Measurements from ENCODE around the gene PRKRIP1. TPM values are rescaled to one million over a fixed set of nuclear protein-coding genes. Genes with fewer than 3 reads are reported as not detected.

Gene PRKRIP1
- total RNA-seq, 1 experiment from 2014 or later = 36.8 TPM

DNA sequence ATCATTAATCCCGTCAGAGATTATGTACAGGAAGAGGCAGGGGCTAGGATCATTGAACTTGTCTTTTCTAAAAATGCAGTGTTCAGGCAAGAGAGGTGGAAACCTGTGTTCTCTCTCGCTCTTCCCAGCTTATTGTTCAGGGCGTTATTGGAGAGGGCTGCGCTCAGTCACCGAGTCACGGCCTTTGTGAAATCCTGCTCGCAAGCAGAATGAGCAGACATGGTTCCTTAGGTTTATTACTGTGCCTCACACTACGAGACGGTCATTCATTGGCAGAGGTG lies 631 bp upstream of the PRKRIP1 start:
- BruUV-seq (replicated peaks) = no TSS peak
- ChIA-PET CTCF (interaction anchor here (0.6 to 2.6 kb wide), 5 partner anchors 11 to 861 kb away, joined by 3 to 13 read pairs (median 3); no protein-coding TSS in a partner anchor), POLR2A (interaction anchor here (0.7 to 1.6 kb wide), 8 partner anchors 10 to 1201 kb away, joined by 3 to 5 read pairs (median 4); no protein-coding TSS in a partner anchor)
- TF ChIP-seq, protein P1, sequence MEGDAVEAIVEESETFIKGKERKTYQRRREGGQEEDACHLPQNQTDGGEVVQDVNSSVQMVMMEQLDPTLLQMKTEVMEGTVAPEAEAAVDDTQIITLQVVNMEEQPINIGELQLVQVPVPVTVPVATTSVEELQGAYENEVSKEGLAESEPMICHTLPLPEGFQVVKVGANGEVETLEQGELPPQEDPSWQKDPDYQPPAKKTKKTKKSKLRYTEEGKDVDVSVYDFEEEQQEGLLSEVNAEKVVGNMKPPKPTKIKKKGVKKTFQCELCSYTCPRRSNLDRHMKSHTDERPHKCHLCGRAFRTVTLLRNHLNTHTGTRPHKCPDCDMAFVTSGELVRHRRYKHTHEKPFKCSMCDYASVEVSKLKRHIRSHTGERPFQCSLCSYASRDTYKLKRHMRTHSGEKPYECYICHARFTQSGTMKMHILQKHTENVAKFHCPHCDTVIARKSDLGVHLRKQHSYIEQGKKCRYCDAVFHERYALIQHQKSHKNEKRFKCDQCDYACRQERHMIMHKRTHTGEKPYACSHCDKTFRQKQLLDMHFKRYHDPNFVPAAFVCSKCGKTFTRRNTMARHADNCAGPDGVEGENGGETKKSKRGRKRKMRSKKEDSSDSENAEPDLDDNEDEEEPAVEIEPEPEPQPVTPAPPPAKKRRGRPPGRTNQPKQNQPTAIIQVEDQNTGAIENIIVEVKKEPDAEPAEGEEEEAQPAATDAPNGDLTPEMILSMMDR (IDR thresholded peaks at IDR 0.05; ENCODE audit: unreplicated experiment) = no peak
- H3K36me3 Mint-ChIP-seq (ENCODE audit: insufficient read depth, unreplicated experiment) = peaks cover 51% of the 10 kb centered on the region
- H3K9me3 Mint-ChIP-seq (ENCODE audit: unreplicated experiment) = no peaks in the 10 kb centered on the region
- H3K4me3 Mint-ChIP-seq (ENCODE audit: unreplicated experiment) = peak overlapping the region; percentile 98
- H3K27ac Mint-ChIP-seq (ENCODE audit: low read depth, unreplicated experiment) = peak overlapping the region; percentile 98
- no peaks in the 10 kb centered on the region for H3K27me3 Mint-ChIP-seq (ENCODE audit: insufficient read depth, unreplicated experiment)
- DNase-seq (ENCODE audit: unreplicated experiment) = no peak
- intact Hi-C loops (cut with micrococcal nuclease) = no loop called here
- H3K4me1 Mint-ChIP-seq (ENCODE audit: insufficient read depth, unreplicated experiment) = peaks cover 9% of the 10 kb centered on the region

DNA sequence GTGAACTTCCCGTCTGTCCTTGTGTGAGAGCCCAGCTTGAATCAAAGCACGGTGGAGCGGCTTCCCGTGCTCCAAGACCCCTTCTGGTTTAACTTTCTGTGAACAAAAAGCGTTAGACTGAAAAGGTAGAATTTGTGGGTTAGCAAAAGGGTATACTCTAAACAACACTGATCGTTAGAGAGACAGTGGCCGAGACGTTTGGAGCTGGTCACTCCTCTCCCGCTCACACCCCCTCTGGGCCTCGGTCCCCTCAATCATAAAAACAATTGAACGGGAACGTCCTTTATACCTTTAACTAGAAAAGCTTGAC lies 502 bp downstream of the PRKRIP1 start:
- CTCF ChIA-PET = interaction anchor here (0.5 to 2.6 kb wide), 2 partner anchors 66 to 118 kb away, joined by 4 to 13 read pairs; no protein-coding TSS in a partner anchor
- POLR2A ChIA-PET = interaction anchor here (0.8 to 1.6 kb wide), 8 partner anchors 10 to 114 kb away, joined by 3 to 10 read pairs (median 4); no protein-coding TSS in a partner anchor
- peaks cover 57% of the 10 kb centered on the region for H3K36me3 Mint-ChIP-seq (ENCODE audit: insufficient read depth, unreplicated experiment)
- H3K4me1 Mint-ChIP-seq (ENCODE audit: insufficient read depth, unreplicated experiment) = peaks cover 9% of the 10 kb centered on the region
- BruUV-seq (replicated peaks) = TSS peak; percentile 39
- H3K27ac Mint-ChIP-seq (ENCODE audit: low read depth, unreplicated experiment) = peak overlapping the region; percentile 98
- H3K27me3 Mint-ChIP-seq (ENCODE audit: insufficient read depth, unreplicated experiment) = no peaks in the 10 kb centered on the region
- DNase-seq (ENCODE audit: unreplicated experiment) = peak; percentile 4
- TF ChIP-seq, protein P1 (IDR thresholded peaks at IDR 0.05; ENCODE audit: unreplicated experiment) = no peak
- intact Hi-C loops (cut with micrococcal nuclease) = no loop called here
- no peaks in the 10 kb centered on the region for H3K9me3 Mint-ChIP-seq (ENCODE audit: unreplicated experiment)
- peak overlapping the region; percentile 98 for H3K4me3 Mint-ChIP-seq (ENCODE audit: unreplicated experiment)

DNA sequence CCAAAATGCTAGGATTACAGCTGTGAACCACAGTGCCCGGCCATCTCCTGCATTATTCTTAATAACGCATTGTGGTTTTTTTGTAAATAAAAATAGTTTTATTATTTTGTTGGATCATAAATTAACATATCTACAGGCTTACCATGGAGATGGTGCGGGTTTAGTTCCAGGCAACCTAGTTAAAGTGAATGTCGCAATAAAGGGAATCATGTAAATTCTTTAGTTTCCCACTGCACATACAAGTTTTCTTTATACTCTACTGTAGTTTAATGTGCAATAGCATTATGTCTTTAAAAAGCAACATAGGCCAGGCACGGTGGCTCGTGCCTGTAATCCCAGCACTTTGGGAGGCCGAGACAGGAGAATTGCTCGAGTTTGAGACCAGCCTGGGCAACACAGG lies 2.4 kb downstream of the PRKRIP1 start:
- Mint-ChIP-seq H3K4me3 (ENCODE audit: unreplicated experiment) (no peak overlapping the region), H3K4me1 (ENCODE audit: insufficient read depth, unreplicated experiment) (peaks cover 9% of the 10 kb centered on the region), H3K36me3 (ENCODE audit: insufficient read depth, unreplicated experiment) (peaks cover 75% of the 10 kb centered on the region), H3K27ac (ENCODE audit: low read depth, unreplicated experiment) (no peak overlapping the region), H3K27me3 (ENCODE audit: insufficient read depth, unreplicated experiment) (no peaks in the 10 kb centered on the region), H3K9me3 (ENCODE audit: unreplicated experiment) (no peaks in the 10 kb centered on the region)
- ChIA-PET POLR2A (interaction anchor here (0.7 kb wide), 1 partner anchor 57 kb away, joined by 3 read pairs; no protein-coding TSS in a partner anchor), CTCF (interaction anchor here (0.5 to 0.7 kb wide), 2 partner anchors 66 to 227 kb away, joined by 3 to 4 read pairs; no protein-coding TSS in a partner anchor)
- DNase-seq (ENCODE audit: unreplicated experiment) = no peak
- intact Hi-C loops (cut with micrococcal nuclease) = no loop called here
- TF ChIP-seq, protein P1 (IDR thresholded peaks at IDR 0.05; ENCODE audit: unreplicated experiment) = no peak
- no TSS peak for BruUV-seq (replicated peaks)

DNA sequence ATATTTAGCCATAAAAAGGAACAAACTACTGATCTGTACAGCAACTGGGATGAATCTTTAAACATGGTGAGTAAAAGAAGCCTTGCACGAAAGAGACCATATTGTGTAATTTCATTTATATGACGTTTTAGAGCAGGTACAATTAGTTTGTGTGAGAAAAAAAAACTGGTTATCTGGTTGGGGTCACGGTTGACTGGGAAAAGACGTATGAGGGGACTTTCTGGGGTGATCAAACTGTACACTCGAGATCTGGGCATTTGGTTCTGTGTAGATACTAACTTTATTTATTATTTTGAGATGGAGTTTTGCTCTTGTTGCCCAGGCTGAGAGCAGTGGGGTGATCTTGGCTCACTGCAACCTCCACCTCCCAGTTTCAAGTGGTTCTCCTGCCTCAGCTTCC lies 4.2 kb downstream of the PRKRIP1 start:
- intact Hi-C loops (cut with micrococcal nuclease) = no loop called here
- Mint-ChIP-seq H3K4me3 (ENCODE audit: unreplicated experiment) (no peak overlapping the region), H3K27ac (ENCODE audit: low read depth, unreplicated experiment) (no peak overlapping the region), H3K36me3 (ENCODE audit: insufficient read depth, unreplicated experiment) (peaks cover 93% of the 10 kb centered on the region), H3K9me3 (ENCODE audit: unreplicated experiment) (no peaks in the 10 kb centered on the region), H3K4me1 (ENCODE audit: insufficient read depth, unreplicated experiment) (peaks cover 9% of the 10 kb centered on the region), H3K27me3 (ENCODE audit: insufficient read depth, unreplicated experiment) (no peaks in the 10 kb centered on the region)
- CTCF ChIA-PET = interaction anchor here (0.9 kb wide), 1 partner anchor 64 kb away, joined by 3 read pairs; no protein-coding TSS in a partner anchor
- TF ChIP-seq, protein P1 (IDR thresholded peaks at IDR 0.05; ENCODE audit: unreplicated experiment) = no peak
- no TSS peak for BruUV-seq (replicated peaks)
- DNase-seq (ENCODE audit: unreplicated experiment) = no peak
- POLR2A ChIA-PET = interaction anchor here (0.6 kb wide), 1 partner anchor 11 kb away, joined by 3 read pairs; no protein-coding TSS in a partner anchor
